ENCODE measurements around the gene ZBTB44.
"Not testable (repeated sequence)": the region's sequence is repeated elsewhere in the genome, so short reads cannot be mapped to it uniquely, and the experiment has no call there.

ZBTB44 gene

GRCh38 chr11:130194241-130195023 lies 120.3 kb downstream of the ZBTB44 start:
- no peak for DNase-seq

- not testable (repeated sequence) for DNase-seq
Observed at GRCh38 chr11:130193551-130193950, 121.2 kb downstream of the ZBTB44 start.

GRCh38 chr11:130192845-130193267 lies 121.9 kb downstream of the ZBTB44 start:
- DNase-seq, result no peak

DNA sequence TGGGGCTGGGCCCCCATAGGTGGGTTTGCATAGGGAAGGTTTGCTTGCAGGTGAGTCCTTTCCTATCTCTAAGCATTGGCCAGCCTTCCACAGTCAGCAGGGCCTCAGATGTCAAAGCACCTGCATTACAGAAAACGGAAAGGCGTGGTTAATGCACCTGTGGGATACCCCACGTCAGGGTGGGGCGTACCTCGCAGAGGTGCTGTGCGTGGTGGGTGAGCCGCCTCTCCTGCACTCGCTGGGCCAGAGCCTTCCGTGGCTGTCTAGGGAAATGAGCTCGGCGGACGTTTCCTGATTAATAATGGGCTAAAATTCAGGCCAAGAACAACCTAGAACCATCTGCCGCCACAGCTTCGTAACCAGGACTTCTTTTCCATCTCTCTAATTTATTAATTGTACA lies 122.8 kb downstream of the ZBTB44 start:
- DNase-seq, result no peak

DNA sequence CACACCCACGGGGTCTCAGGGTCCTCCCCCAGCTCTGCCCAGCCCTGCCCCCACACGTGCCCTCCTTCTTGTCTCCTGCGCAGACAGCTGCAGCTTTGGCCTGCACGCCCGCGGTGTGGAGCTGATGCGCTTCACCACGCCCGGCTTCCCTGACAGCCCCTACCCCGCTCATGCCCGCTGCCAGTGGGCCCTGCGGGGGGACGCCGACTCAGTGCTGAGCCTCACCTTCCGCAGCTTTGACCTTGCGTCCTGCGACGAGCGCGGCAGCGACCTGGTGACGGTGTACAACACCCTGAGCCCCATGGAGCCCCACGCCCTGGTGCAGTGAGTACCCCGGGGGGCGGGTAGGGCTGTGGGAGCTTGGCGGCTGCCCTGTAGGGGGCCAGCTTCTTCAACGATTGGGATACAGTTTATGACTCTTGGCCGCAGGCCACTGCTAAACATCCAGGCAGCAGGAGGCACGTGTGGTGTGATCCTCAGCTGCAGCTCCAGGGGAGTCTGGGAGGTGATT lies 124.3 kb downstream of the ZBTB44 start:
- DNase-seq, result no peak

- DNase-seq, result no peak
Observed at GRCh38 chr11:130189492-130190210, 125.1 kb downstream of the ZBTB44 start.

- no peak for DNase-seq
Observed at GRCh38 chr11:130188585-130189347, 126.0 kb downstream of the ZBTB44 start.

DNA sequence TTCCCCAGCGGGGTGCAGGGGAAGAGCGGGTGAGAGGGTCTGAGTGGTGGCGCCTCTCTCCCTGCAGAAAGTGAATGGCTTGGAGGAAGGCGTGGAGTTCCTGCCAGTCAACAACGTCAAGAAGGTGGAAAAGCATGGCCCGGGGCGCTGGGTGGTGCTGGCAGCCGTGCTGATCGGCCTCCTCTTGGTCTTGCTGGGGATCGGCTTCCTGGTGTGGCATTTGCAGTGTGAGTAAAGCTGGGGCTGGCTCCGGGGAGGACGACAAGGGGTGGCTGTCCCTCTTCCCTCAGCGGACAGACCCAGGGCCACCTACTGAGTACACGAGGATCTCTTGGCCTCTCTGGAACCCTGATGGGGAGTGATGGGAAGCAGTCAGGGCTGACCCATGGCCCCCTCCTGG lies 126.7 kb downstream of the ZBTB44 start:
- no peak for DNase-seq

GRCh38 chr11:130187096-130187495 lies 127.6 kb downstream of the ZBTB44 start:
- DNase-seq, result no peak

- DNase-seq, result no peak
Observed at GRCh38 chr11:130183878-130184610, 130.7 kb downstream of the ZBTB44 start.

- DNase-seq, result no peak
Observed at GRCh38 chr11:130181295-130182272, 133.1 kb downstream of the ZBTB44 start.

- no peak for DNase-seq
Observed at GRCh38 chr11:130180896-130181294, 133.8 kb downstream of the ZBTB44 start.

GRCh38 chr11:130180491-130180890 lies 134.2 kb downstream of the ZBTB44 start:
- no peak for DNase-seq

GRCh38 chr11:130179396-130180306 lies 135.1 kb downstream of the ZBTB44 start:
- no peak for DNase-seq

DNA sequence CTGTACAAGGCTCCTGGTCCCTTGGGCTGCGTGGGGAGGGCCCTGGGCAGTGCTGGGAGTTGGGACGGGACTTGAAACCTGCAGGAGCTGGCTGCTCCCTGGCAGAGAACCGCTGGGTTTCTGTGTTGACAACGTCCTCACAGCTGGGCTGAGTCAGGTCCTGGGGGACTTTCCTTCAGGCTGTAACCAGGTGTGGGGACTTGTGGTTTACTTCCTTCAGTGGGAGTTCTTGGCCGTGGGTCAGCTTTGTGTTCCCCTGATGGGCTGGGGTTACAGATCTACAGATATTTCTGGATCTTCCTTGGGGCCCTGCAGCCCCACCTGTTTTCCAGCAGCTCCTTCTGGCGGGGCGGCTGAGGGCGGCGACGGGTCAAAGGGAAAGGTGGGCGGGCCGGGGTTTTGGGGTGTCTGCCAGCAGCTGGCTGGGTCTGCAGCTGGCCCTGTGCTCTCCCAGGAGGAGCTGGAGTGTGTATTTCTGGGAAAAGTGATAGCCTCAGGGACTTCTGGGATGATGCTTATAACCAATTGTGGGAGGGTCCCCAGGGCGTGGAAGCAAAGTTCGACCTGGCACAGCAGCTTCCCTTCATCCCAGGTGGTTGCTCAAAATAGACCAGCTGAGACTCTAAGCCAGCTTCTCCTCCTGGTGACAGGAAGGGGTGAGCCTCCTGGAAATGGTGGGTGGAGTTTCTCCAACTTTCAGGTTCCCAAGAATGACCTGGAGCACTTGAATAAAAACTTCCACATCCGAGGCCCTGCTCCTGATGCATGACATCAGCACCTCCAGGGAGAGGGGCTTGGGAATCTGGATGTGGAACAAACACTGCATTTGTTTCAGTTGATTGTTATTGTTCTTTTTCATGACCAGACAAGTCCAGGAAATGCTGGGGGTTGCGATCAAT lies 136.0 kb downstream of the ZBTB44 start:
- no peak for DNase-seq

GRCh38 chr11:130177782-130178181 lies 136.9 kb downstream of the ZBTB44 start:
- no peak for DNase-seq
